ENCODE measurements around the gene PLEKHH2.
"Not testable (repeated sequence)": the region's sequence is repeated elsewhere in the genome, so short reads cannot be mapped to it uniquely, and the experiment has no call there.

Gene PLEKHH2

DNA sequence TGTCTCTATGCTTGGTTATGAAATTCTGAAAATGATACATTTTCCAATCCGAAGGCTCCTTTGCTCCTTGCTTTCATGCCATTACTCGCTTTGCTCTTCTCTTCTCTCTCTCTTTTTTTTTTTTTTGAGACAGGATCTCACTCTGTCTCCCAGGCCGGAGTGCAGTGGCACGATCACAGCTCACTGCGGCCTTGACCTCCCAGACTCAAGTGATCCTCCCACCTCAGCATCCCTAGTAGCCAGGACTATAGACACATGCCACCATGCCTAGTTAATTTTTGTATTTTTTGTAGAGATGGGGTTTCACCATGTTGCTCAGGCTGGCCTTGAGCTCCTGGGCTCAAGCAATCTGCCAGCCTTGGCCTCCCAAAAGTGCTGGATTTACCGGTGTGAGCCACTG, 61.1 kb downstream of the PLEKHH2 start:
- H3K9ac ChIP-seq (ENCODE audit: low read depth, low read length); H3K36me3 ChIP-seq (ENCODE audit: control insufficient read depth, insufficient read depth, low read length); H3K9me3 ChIP-seq (ENCODE audit: control insufficient read depth, insufficient read depth, low read length); H3K27ac ChIP-seq (ENCODE audit: low read depth, low read length); H3K27me3 ChIP-seq (ENCODE audit: control insufficient read depth, insufficient read depth, low read length); H3K4me3 ChIP-seq (ENCODE audit: low read depth, low read length); H3K4me1 ChIP-seq (ENCODE audit: control insufficient read depth, insufficient read depth, low read length): not testable (repeated sequence)

DNA sequence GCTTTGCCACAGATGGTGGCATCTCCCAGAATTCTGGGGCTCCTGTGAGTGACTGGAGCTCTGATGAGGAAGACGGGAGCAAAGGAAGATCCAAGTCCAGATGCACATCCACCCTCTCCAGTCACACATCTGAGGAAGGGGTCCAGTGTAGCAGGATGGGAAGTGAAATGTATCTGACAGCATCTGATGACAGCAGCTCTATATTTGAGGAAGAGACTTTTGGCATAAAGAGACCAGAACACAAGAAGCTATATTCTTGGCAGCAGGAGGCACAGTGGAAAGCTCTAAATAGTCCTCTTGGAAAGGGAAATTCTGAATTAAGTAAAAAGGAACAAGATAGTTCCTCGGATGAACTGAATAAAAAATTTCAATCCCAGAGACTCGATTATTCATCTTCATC, 62.7 kb downstream of the PLEKHH2 start:
- H3K9ac ChIP-seq (ENCODE audit: low read depth, low read length) = no peak overlapping the region
- H3K9me3 ChIP-seq (ENCODE audit: control insufficient read depth, insufficient read depth, low read length) = no peaks in the 10 kb centered on the region
- H3K4me1 ChIP-seq (ENCODE audit: control insufficient read depth, insufficient read depth, low read length) = no peaks in the 10 kb centered on the region
- no peak overlapping the region for H3K4me3 ChIP-seq (ENCODE audit: low read depth, low read length)
- H3K36me3 ChIP-seq (ENCODE audit: control insufficient read depth, insufficient read depth, low read length) = no peaks in the 10 kb centered on the region
- H3K27ac ChIP-seq (ENCODE audit: low read depth, low read length) = no peak overlapping the region
- no peaks in the 10 kb centered on the region for H3K27me3 ChIP-seq (ENCODE audit: control insufficient read depth, insufficient read depth, low read length)

DNA sequence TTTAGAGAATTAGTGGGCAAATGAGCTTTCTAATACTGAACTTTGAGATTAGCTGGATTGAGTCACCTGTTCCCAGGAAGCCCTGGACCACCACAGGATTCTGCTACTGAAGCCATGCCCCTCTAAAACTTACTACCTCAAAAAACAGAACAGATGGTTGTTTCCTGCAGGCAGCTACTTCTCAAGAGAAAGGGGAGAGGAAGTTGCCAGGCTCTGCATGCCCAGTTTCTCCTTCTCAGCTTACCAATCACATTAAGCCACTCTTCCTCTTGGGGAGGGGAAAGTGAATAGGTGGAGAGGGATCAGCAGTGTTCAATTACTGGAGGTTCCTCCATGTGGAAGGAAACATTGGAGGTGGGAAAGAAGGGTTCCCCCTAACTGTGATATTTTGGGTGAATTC, 64.1 kb downstream of the PLEKHH2 start:
- no peaks in the 10 kb centered on the region for H3K27me3 ChIP-seq (ENCODE audit: control insufficient read depth, insufficient read depth, low read length)
- H3K4me3 ChIP-seq (ENCODE audit: low read depth, low read length) = no peak overlapping the region
- no peaks in the 10 kb centered on the region for H3K9me3 ChIP-seq (ENCODE audit: control insufficient read depth, insufficient read depth, low read length)
- no peak overlapping the region for H3K27ac ChIP-seq (ENCODE audit: low read depth, low read length)
- no peaks in the 10 kb centered on the region for H3K36me3 ChIP-seq (ENCODE audit: control insufficient read depth, insufficient read depth, low read length)
- H3K4me1 ChIP-seq (ENCODE audit: control insufficient read depth, insufficient read depth, low read length) = no peaks in the 10 kb centered on the region
- no peak overlapping the region for H3K9ac ChIP-seq (ENCODE audit: low read depth, low read length)

DNA sequence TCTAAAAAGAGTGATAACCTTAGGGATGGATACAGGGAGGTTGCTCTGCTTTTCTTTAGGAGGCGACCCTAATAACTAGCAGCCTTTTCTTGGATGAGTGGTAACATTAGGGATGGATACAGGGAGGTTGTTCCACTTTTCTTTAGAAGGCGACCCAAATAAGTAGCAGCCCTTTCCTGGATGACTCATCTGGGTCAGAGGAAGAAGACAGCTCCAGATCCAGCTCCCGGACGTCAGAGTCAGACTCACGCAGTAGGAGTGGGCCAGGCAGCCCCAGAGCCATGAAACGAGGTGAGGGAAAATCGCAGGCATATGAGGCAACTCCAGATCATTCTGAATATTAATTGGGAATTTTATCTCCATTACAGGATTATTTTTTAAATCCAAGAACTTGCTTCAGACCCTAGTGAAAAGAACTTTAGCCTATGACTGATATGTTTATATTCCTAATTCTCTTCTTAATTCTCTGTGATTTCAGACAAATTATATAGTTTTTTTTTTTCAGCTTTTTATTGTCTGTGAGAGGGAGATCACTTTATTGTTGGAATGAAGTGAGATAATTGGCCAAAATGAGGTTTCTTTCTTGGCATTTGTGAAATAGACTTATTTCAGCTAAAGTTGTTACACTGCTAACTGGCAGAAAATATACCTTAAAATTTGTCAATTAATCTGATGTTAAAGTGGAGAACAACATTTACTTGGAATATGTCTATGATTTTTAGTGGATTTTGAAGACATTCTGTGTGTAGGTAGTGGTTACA, 70.4 kb downstream of the PLEKHH2 start:
- Histone ChIP-seq H3K27me3 (ENCODE audit: control insufficient read depth, insufficient read depth, low read length) (no peaks in the 10 kb centered on the region), H3K27ac (ENCODE audit: low read depth, low read length) (no peak overlapping the region), H3K4me1 (ENCODE audit: control insufficient read depth, insufficient read depth, low read length) (no peaks in the 10 kb centered on the region), H3K9ac (ENCODE audit: low read depth, low read length) (no peak overlapping the region), H3K9me3 (ENCODE audit: control insufficient read depth, insufficient read depth, low read length) (no peaks in the 10 kb centered on the region), H3K36me3 (ENCODE audit: control insufficient read depth, insufficient read depth, low read length) (no peaks in the 10 kb centered on the region), H3K4me3 (ENCODE audit: low read depth, low read length) (no peak overlapping the region)

DNA sequence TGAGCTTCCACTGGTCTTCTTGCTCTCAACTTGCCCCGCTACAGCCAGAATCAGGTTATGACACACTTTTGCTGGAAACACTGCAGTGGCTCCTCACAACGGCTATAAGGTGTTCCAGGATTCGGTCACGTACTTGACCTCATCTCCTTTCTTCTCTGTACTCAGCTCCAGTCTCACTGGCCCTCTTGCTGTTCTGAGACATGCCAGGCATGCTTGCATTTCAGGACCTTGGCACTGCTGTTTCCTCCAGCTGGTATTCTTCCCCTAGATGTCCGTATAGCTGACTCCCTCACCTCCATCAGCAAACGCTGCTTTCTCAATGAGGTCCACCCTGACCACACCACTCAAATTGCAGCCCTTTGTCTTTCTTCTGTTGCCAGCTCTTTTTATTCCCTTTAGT, 71.1 kb downstream of the PLEKHH2 start:
- H3K36me3 ChIP-seq (ENCODE audit: control insufficient read depth, insufficient read depth, low read length) = no peaks in the 10 kb centered on the region
- no peak overlapping the region for H3K4me3 ChIP-seq (ENCODE audit: low read depth, low read length)
- H3K9me3 ChIP-seq (ENCODE audit: control insufficient read depth, insufficient read depth, low read length) = no peaks in the 10 kb centered on the region
- H3K9ac ChIP-seq (ENCODE audit: low read depth, low read length) = no peak overlapping the region
- no peaks in the 10 kb centered on the region for H3K27me3 ChIP-seq (ENCODE audit: control insufficient read depth, insufficient read depth, low read length)
- no peak overlapping the region for H3K27ac ChIP-seq (ENCODE audit: low read depth, low read length)
- H3K4me1 ChIP-seq (ENCODE audit: control insufficient read depth, insufficient read depth, low read length) = no peaks in the 10 kb centered on the region

DNA sequence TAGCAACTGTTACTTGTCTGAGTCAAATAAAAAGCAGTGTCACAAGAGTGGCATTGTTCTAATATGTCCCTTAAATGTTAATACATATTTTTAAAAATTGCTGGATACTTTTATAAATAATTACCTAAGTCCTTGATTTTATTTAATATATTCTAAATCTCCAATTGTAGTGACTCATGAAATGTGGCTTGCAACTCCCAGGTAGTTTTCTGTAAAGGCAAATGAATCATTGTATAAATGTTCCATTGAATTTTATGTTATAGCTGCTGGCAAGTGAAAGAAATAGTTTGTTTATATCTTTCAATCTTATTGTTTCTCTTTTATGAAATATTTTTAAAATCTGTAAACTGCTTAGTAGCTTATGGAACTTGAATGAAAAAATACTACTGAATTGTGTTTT, 71.8 kb downstream of the PLEKHH2 start:
- Histone ChIP-seq H3K9ac (ENCODE audit: low read depth, low read length) (no peak overlapping the region), H3K9me3 (ENCODE audit: control insufficient read depth, insufficient read depth, low read length) (no peaks in the 10 kb centered on the region), H3K27me3 (ENCODE audit: control insufficient read depth, insufficient read depth, low read length) (no peaks in the 10 kb centered on the region), H3K36me3 (ENCODE audit: control insufficient read depth, insufficient read depth, low read length) (no peaks in the 10 kb centered on the region), H3K27ac (ENCODE audit: low read depth, low read length) (no peak overlapping the region), H3K4me3 (ENCODE audit: low read depth, low read length) (no peak overlapping the region), H3K4me1 (ENCODE audit: control insufficient read depth, insufficient read depth, low read length) (peaks cover 2% of the 10 kb centered on the region)

DNA sequence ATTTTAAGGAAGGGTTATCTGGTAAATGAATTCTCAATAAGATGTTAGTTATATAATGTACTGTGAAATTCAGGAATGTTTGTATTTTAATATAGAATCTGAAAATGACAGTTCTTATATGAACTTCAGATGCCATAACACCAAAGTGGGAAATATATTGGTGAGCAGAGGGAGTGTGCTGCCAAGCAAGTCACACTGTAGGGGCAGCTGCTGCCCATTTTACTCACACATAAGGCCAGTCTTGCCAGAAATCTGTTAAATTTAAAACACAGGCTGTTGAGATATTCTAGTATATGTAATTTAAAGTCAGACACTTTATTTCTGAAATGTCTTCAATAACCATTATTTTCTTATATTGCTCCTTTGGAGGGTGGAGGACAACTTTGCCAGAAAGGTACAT, 73.8 kb downstream of the PLEKHH2 start:
- Histone ChIP-seq H3K36me3 (ENCODE audit: control insufficient read depth, insufficient read depth, low read length) (no peaks in the 10 kb centered on the region), H3K9ac (ENCODE audit: low read depth, low read length) (no peak overlapping the region), H3K27me3 (ENCODE audit: control insufficient read depth, insufficient read depth, low read length) (no peaks in the 10 kb centered on the region), H3K4me1 (ENCODE audit: control insufficient read depth, insufficient read depth, low read length) (peaks cover 10% of the 10 kb centered on the region), H3K4me3 (ENCODE audit: low read depth, low read length) (no peak overlapping the region), H3K27ac (ENCODE audit: low read depth, low read length) (no peak overlapping the region), H3K9me3 (ENCODE audit: control insufficient read depth, insufficient read depth, low read length) (no peaks in the 10 kb centered on the region)

DNA sequence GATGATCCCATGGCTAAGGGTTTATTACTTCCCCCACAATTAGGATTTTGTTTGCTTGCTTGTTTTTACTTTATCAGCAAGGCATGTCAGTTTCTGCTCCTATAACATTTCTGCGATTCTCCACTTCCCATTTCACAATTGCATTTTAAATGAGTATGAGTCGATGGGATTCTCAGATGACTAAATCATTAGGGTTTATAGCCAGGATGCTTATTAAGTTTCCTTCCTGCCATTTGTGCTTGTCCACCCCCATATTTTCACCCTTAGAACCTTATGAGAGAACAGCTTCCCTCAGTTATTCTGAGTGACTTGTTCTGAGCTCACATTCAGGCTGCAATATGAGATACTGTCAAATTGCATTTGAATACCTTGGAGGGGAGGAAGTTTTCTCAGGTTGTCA, 77.1 kb downstream of the PLEKHH2 start:
- Histone ChIP-seq H3K9me3 (ENCODE audit: control insufficient read depth, insufficient read depth, low read length) (no peaks in the 10 kb centered on the region), H3K4me3 (ENCODE audit: low read depth, low read length) (no peak overlapping the region; the same call in 1 of the 2 replicates), H3K9ac (ENCODE audit: low read depth, low read length) (no peak overlapping the region), H3K27ac (ENCODE audit: low read depth, low read length) (peak overlapping the region; percentile 10), H3K27me3 (ENCODE audit: control insufficient read depth, insufficient read depth, low read length) (no peaks in the 10 kb centered on the region), H3K4me1 (ENCODE audit: control insufficient read depth, insufficient read depth, low read length) (peaks cover 10% of the 10 kb centered on the region), H3K36me3 (ENCODE audit: control insufficient read depth, insufficient read depth, low read length) (no peaks in the 10 kb centered on the region)

DNA sequence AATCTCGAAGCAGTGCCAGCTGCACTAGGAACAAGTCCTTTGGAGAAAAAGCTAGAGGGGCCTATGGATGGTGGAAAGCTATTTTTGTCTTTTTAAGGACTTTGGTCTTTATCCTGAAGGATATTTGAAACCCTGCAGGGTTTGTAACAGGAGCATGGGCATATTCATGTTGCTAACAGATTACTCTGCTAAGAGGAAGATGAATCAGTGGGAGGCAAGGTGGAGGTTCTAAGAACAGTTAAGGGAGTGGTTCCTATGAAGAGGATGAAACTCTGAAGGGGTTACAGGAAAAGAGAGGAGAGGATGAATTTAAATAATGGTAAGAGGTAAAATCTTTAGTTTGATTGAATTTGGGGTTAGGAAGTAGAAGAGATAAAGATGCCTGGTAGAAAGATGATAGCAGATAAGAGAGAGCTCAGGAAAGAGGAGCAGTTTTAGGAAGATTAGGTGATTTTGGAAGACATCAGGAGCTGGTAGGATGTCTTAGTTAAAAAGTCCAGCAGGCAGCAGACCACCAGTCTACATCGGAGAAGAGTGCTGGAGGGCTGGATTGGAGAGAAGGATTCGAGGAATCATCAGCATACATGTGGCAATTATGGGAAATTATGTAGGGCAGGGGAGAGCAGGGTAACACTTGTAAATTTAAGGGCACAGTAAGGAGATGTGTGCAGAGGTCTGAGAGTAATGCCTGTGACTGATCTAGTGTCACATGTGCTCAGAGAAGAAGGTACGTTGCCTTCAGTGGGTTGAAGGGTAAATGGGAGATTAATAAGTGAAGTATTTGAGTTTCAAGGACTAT, 78.4 kb downstream of the PLEKHH2 start:
- H3K9ac ChIP-seq (ENCODE audit: low read depth, low read length) = no peak overlapping the region
- no peaks in the 10 kb centered on the region for H3K36me3 ChIP-seq (ENCODE audit: control insufficient read depth, insufficient read depth, low read length)
- no peak overlapping the region for H3K27ac ChIP-seq (ENCODE audit: low read depth, low read length)
- H3K9me3 ChIP-seq (ENCODE audit: control insufficient read depth, insufficient read depth, low read length) = no peaks in the 10 kb centered on the region
- H3K27me3 ChIP-seq (ENCODE audit: control insufficient read depth, insufficient read depth, low read length) = no peaks in the 10 kb centered on the region
- H3K4me1 ChIP-seq (ENCODE audit: control insufficient read depth, insufficient read depth, low read length) = peaks cover 10% of the 10 kb centered on the region
- no peak overlapping the region for H3K4me3 ChIP-seq (ENCODE audit: low read depth, low read length)

DNA sequence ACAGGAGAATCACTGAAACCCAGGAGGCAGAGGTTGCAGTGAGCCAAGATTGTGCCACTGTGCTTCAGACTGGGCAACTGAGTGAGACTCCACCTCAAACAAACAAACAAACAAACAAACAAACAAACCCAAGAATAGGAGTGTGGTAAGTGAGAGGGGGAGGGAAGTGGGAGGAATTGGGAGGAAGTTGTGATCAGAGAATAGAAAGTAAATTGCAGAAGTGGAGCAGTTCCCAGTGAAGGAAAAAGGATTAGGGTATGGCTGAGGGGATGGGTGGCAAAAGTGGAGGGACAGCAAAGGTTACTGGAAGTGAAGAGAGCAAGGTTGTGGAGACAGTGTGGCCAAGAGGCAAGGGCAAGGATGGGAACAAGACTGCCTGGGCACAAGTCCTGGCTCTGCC, 80.3 kb downstream of the PLEKHH2 start:
- peaks cover 10% of the 10 kb centered on the region for H3K4me1 ChIP-seq (ENCODE audit: control insufficient read depth, insufficient read depth, low read length)
- no peak overlapping the region for H3K4me3 ChIP-seq (ENCODE audit: low read depth, low read length)
- no peaks in the 10 kb centered on the region for H3K9me3 ChIP-seq (ENCODE audit: control insufficient read depth, insufficient read depth, low read length)
- H3K9ac ChIP-seq (ENCODE audit: low read depth, low read length) = no peak overlapping the region
- no peaks in the 10 kb centered on the region for H3K27me3 ChIP-seq (ENCODE audit: control insufficient read depth, insufficient read depth, low read length)
- H3K36me3 ChIP-seq (ENCODE audit: control insufficient read depth, insufficient read depth, low read length) = no peaks in the 10 kb centered on the region
- H3K27ac ChIP-seq (ENCODE audit: low read depth, low read length) = no peak overlapping the region

DNA sequence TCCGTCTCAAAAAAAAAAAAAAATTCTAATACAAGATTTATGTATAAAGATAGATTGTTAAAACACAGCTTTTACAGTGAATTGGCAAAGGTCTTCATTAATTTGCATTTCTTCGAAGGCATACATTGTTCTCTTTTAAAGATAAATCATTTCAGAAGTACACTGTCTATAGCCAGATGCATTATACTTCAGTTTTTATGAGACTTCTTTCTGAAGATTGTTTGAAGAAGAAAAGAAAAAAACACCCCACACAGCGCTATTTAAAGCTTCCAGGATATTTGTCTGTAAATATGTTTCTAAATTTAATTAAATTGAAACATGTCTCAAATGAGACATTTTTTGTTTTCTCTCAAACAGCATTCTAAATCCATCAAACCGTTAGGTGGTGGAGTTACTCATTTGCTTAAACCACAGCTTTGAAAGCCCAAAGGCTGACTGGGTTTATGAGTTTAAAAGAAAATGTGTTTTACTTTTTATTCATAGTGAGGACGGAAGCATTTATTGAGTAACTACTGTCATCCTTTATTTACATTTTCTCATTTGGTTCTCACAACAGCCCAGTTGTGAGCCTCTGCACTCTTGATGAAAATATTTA, 81.6 kb downstream of the PLEKHH2 start:
- no peaks in the 10 kb centered on the region for H3K36me3 ChIP-seq (ENCODE audit: control insufficient read depth, insufficient read depth, low read length)
- H3K4me3 ChIP-seq (ENCODE audit: low read depth, low read length) = no peak overlapping the region
- no peak overlapping the region for H3K27ac ChIP-seq (ENCODE audit: low read depth, low read length)
- H3K27me3 ChIP-seq (ENCODE audit: control insufficient read depth, insufficient read depth, low read length) = no peaks in the 10 kb centered on the region
- H3K4me1 ChIP-seq (ENCODE audit: control insufficient read depth, insufficient read depth, low read length) = peaks cover 10% of the 10 kb centered on the region
- no peak overlapping the region for H3K9ac ChIP-seq (ENCODE audit: low read depth, low read length)
- no peaks in the 10 kb centered on the region for H3K9me3 ChIP-seq (ENCODE audit: control insufficient read depth, insufficient read depth, low read length)
